HepG2 (cell line): Measurements from ENCODE around the gene ABO. TPM values are rescaled to one million over a fixed set of nuclear protein-coding genes. Genes with fewer than 3 reads are reported as not detected.

Source experiments
- ATAC-seq: fragments of 200-7000 bp; cut with Tn5 transposase; 3 replicates; pipeline ENCODE4 v1.9.1; 2020; ENCODE audit warnings: mild to moderate bottlenecking, moderate library complexity
- BruUV-seq: library from RNA; stranded (reverse); fragments of 400-500 nt; replicated peaks from 2 replicates; lab custom pipeline; 2021; lab: Mats Ljungman, UMichigan
- CTCF ChIA-PET: fragments of 300-600 bp; formaldehyde crosslinking; extraction: SDS; loops from one replicate; lab custom pipeline; 2021; ENCODE audit warnings: low total read pairs, inconsistent platforms, low intra/inter-chr PET ratio; lab: Yijun Ruan, JAX
- POLR2A ChIA-PET: fragments of 350-600 bp; sonication (Branson Sonifier 250); formaldehyde crosslinking; loops from one replicate; lab custom pipeline; 2020; ENCODE audit warnings: antibody characterized with exemption, inconsistent platforms; lab: Yijun Ruan, JAX
- DNase-seq: peaks from one replicate; pipeline ENCODE4 v3.0.0-alpha.2; 2015; ENCODE audit warnings: low spot score
- FAIRE-seq: peaks from 3 replicates; lab custom pipeline; 2011; peaks lifted over from hg19 to GRCh38; lab: Jason Lieb, UNC
- H2AFZ ChIP-seq: one replicate; pipeline ENCODE4 v1.6.1; 2011; ENCODE audit warnings: low read length, inconsistent platforms
- H3K27ac ChIP-seq: fragments of 300-600 bp; 3 replicates; pipeline ENCODE4 v1.8.0; 2011; ENCODE audit warnings: mixed run types, mild to moderate bottlenecking, mixed read lengths, low read length, inconsistent platforms; ENCODE audit not compliant: insufficient read depth; ENCODE audit errors: extremely low read length
- H3K27me3 ChIP-seq, 2 experiments: fragments of 200-600 bp in 1 of 2; 2 replicates in 1 of 2; 3 replicates in 1 of 2; pipeline versions ENCODE4 v1.6.0 to v1.8.0; 2011; ENCODE audit warnings: low read length in 2 of 2, mild to moderate bottlenecking in 2 of 2, moderate library complexity in 2 of 2, inconsistent platforms in 1 of 2; ENCODE audit not compliant: insufficient read depth in 2 of 2, control insufficient read depth in 1 of 2
- H3K36me3 ChIP-seq, 2 experiments: fragments of 200-600 bp in 1 of 2; replicated peaks in 1 of 2; 2 replicates in 1 of 2; 3 replicates in 1 of 2; pipeline versions ENCODE4 v1.5.1 to v1.8.0; 2011; ENCODE audit warnings: low read length in 2 of 2, inconsistent platforms in 1 of 2; ENCODE audit not compliant: insufficient read depth in 2 of 2, control insufficient read depth in 1 of 2
- H3K4me1 ChIP-seq: 2 replicates; pipeline ENCODE4 v1.5.1; 2012; ENCODE audit warnings: low read length, inconsistent platforms; ENCODE audit not compliant: insufficient read depth
- H3K4me2 ChIP-seq: 2 replicates; pipeline ENCODE4 v1.6.0; 2011; ENCODE audit warnings: low read depth, low read length, inconsistent platforms
- H3K4me3 ChIP-seq, 3 experiments: fragments of 200-600 bp in 1 of 3; sonication (generic), shearing (Covaris generic) in 1 of 3; replicated peaks in 1 of 3; 2 replicates each; pipeline ENCODE4 v1.5.1; 2011 to 2016; ENCODE audit warnings: low read length in 3 of 3, inconsistent platforms in 2 of 3, low read depth in 2 of 3, mild to moderate bottlenecking in 2 of 3, control low read depth in 1 of 3, mixed read lengths in 1 of 3; ENCODE audit not compliant: insufficient read depth in 1 of 3
- H3K79me2 ChIP-seq: one replicate; pipeline ENCODE4 v1.6.1; 2011; ENCODE audit warnings: low read length, inconsistent platforms; ENCODE audit not compliant: insufficient read depth
- H3K9ac ChIP-seq: 2 replicates; pipeline ENCODE4 v1.6.0; 2011; ENCODE audit warnings: mild to moderate bottlenecking, low read depth, low read length, inconsistent platforms; ENCODE audit not compliant: insufficient read depth
- H3K9me3 ChIP-seq: 2 replicates; pipeline ENCODE4 v1.5.1; 2012; ENCODE audit warnings: mild to moderate bottlenecking, low read length
- H4K20me1 ChIP-seq: 2 replicates; pipeline ENCODE4 v1.6.0; 2011; ENCODE audit warnings: inconsistent platforms, mild to moderate bottlenecking, low read length, moderate library complexity; ENCODE audit not compliant: insufficient read depth
- BRF2 ChIP-seq: sonication (generic); formaldehyde crosslinking; IDR thresholded peaks from 2 replicates; pipeline ENCODE4 v1.8.1; 2022; ENCODE audit warnings: mild to moderate bottlenecking, missing genetic modification reagents
- CSRNP2 ChIP-seq: sonication (generic); formaldehyde crosslinking; conservative IDR thresholded peaks from 2 replicates; pipeline ENCODE4 v1.8.0; 2022; ENCODE audit warnings: low read depth, missing genetic modification reagents
- HES4 ChIP-seq: sonication (generic); formaldehyde crosslinking; IDR thresholded peaks from 2 replicates; pipeline ENCODE4 v1.9.0; 2021; ENCODE audit warnings: mild to moderate bottlenecking, missing genetic modification reagents, borderline replicate concordance
- JDP2 ChIP-seq: sonication (generic); formaldehyde crosslinking; IDR thresholded peaks from 2 replicates; pipeline ENCODE4 v1.8.1; 2022; ENCODE audit warnings: missing genetic modification reagents, borderline replicate concordance
- KDM5A ChIP-seq: fragments of 200-600 bp; sonication (generic); IDR thresholded peaks from 2 replicates; pipeline ENCODE4 v1.7.0; 2018; ENCODE audit warnings: antibody characterized with exemption, mild to moderate bottlenecking, low read length, borderline replicate concordance
- RBAK ChIP-seq: sonication (generic); formaldehyde crosslinking; IDR thresholded peaks from 2 replicates; pipeline ENCODE4 v1.5.1; 2020; ENCODE audit warnings: mild to moderate bottlenecking, missing genetic modification reagents
- RNF2 ChIP-seq: fragments of 450-650 bp; conservative IDR thresholded peaks from 2 replicates; pipeline ENCODE4 v1.6.1; 2016; ENCODE audit warnings: low read depth
- XRCC5 ChIP-seq: fragments of 200-400 bp; formaldehyde crosslinking; optimal IDR thresholded peaks from 2 replicates; pipeline ENCODE3; 2017; ENCODE audit warnings: mild to moderate bottlenecking, low read length
- ZXDC ChIP-seq: sonication (generic); formaldehyde crosslinking; IDR thresholded peaks from 2 replicates; pipeline ENCODE4 v1.5.0; 2020; ENCODE audit warnings: mild to moderate bottlenecking, missing genetic modification reagents
- WGBS: methylation state at CpG from one replicate; pipeline ENCODE4 v1.1.6; 2017; ENCODE audit warnings: low lambda C conversion rate; 5-methylcytosine and 5-hydroxymethylcytosine counted together
- in situ Hi-C: cut with HindIII; loops from 2 replicates; pipeline ENCODE4 v1.10.0; 2017; ENCODE audit warnings: low pct_unique_long_range_greater_than_20kb; ENCODE audit not compliant: extremely low pct_ligation_motif_present
- intact Hi-C: fragments of 100-400 bp; cut with micrococcal nuclease; formaldehyde crosslinking; loops from one replicate; pipeline ENCODE4 v1.10.0; 2022; ENCODE audit not compliant: unreplicated experiment
- polyA plus RNA-seq, 8 experiments: library from polyadenylated mRNA; depleted of rRNA in 3 of 8; stranded (reverse) in 7 of 8; unstranded in 1 of 8; fragments of >200 nt; fragmentation: Illumina TruSeq in 4 of 8; extraction: Trizol in 4 of 8; gene quantifications; 2 replicates each; pipeline versions ENCODE4 v1.2.1 to v1.2.3, GENCODE V29; 2011 to 2016; ENCODE audit warnings: low read depth in 4 of 8, missing spikeins in 1 of 8, mixed read lengths in 1 of 8; ENCODE audit not compliant: insufficient read depth in 1 of 8
- total RNA-seq, 5 experiments: library from RNA; depleted of rRNA; stranded (reverse); fragments of >200 nt; fragmentation: Illumina TruSeq; extraction: Trizol; gene quantifications; 2 replicates each; pipeline ENCODE4 v1.2.3, GENCODE V29; 2016; ENCODE audit warnings: low read depth in 1 of 5

The ABO gene
- total and polyA plus RNA-seq, 2 of the 13 experiments (the other 11 are each of a cell fraction or from before 2014, with no cell fraction given) = not detected

GRCh38 chr9:133321411-133321935 is 46.5 kb upstream of the ABO start:
- Histone ChIP-seq H3K27ac (no peak overlapping the region), H3K9ac (no peak overlapping the region), H3K27me3 (peaks cover 1 to 2% of the 10 kb centered on the region in 2 experiments; a peak in 2 of 5 replicates), H3K4me3 (no peak overlapping the region), H3K36me3 (no peaks in the 10 kb centered on the region), H4K20me1 (no peaks in the 10 kb centered on the region), H3K9me3 (peaks cover 9% of the 10 kb centered on the region; the same call in 1 of the 2 replicates), H3K79me2 (no peaks in the 10 kb centered on the region), H2AFZ (no peak overlapping the region), H3K4me1 (no peaks in the 10 kb centered on the region), H3K4me2 (no peak overlapping the region)
- in situ Hi-C loops (loop anchor here (10.0 kb wide), 1 partner anchor 77 kb away; no protein-coding TSS in a partner anchor), intact Hi-C loops (no loop called here)
- ATAC-seq (no peak), FAIRE-seq (no peak), DNase-seq (no peak)
- CTCF ChIA-PET = no interaction called here
- POLR2A ChIA-PET = no interaction called here
- BruUV-seq = no TSS peak
- TF ChIP-seq HES4 = no peak
- TF ChIP-seq BRF2 (CRISPR knock-in tag) = no peak
- no peak for TF ChIP-seq CSRNP2 (CRISPR knock-in tag)
- no peak for TF ChIP-seq RNF2
- TF ChIP-seq KDM5A = no peak
- TF ChIP-seq ZXDC (CRISPR knock-in tag) = no peak
- no peak for TF ChIP-seq JDP2
- TF ChIP-seq XRCC5 = no peak
- TF ChIP-seq RBAK (CRISPR knock-in tag) = no peak
- 45% methylated on average over 10 of the region's 13 CpGs for WGBS
